Testis (tissue), 3 donors: ENCODE data around the gene ADPRHL1. TPM values are rescaled to one million over a fixed set of nuclear protein-coding genes. Genes with fewer than 3 reads are reported as not detected.

ENCODE experiments used
- DNase-seq: peaks from one replicate; pipeline ENCODE4 v3.0.0-alpha.2; 2019
- H3K27ac ChIP-seq, 2 donors: fragments of 200-600 bp; sonication (generic); one replicate each; pipeline ENCODE4 v1.5.1; 2019
- H3K27me3 ChIP-seq: fragments of 200-600 bp; sonication (generic); one replicate; pipeline ENCODE4 v1.5.1; 2019
- H3K36me3 ChIP-seq: fragments of 200-600 bp; sonication (generic); one replicate; pipeline ENCODE4 v1.5.1; 2017; ENCODE audit warnings: low read depth; ENCODE audit errors: missing control alignments
- H3K4me1 ChIP-seq: fragments of 200-600 bp; sonication (generic); one replicate; pipeline ENCODE4 v1.5.1; 2019
- H3K4me3 ChIP-seq, 2 donors: fragments of 200-600 bp; sonication (generic); one replicate each; pipeline ENCODE4 v1.5.1; 2017 to 2019
- H3K9me3 ChIP-seq: fragments of 200-600 bp; sonication (generic); one replicate; pipeline ENCODE4 v1.5.1; 2017
- POLR2A ChIP-seq: fragments of 450-650 bp; IDR thresholded peaks from one replicate; pipeline ENCODE4 v1.6.1; 2017; ENCODE audit warnings: antibody characterized with exemption, mild to moderate bottlenecking, moderate library complexity
- WGBS, 2 donors: methylation state at CpG; one replicate each; pipeline ENCODE4 v1.1.5; 2018; 5-methylcytosine and 5-hydroxymethylcytosine counted together
- intact Hi-C: fragments of 100-400 bp; cut with DNase I; formaldehyde crosslinking; loops from one replicate; pipeline ENCODE4 v1.15.1; 2023; ENCODE audit warnings: low total_unique reads
- polyA plus RNA-seq: library from polyadenylated mRNA; stranded (reverse); fragments of 350-450 nt; fragmentation: Illumina TruSeq; extraction: RNeasy Lipid Tissue Mini Kit (QIAGEN cat#74804); gene quantifications from one replicate; pipeline ENCODE4 v1.2.3, GENCODE V29; 2014; ENCODE audit warnings: low read depth, low replicate concordance; ENCODE audit not compliant: insufficient read depth
- total RNA-seq, 2 donors: library from RNA; depleted of rRNA; stranded (reverse); fragments of >200 nt; gene quantifications; one replicate each; pipeline ENCODE4 v1.2.3, GENCODE V29; 2016
- TF ChIP-seq, protein P1 (sequence below), 3 experiments: fragments of 450-650 bp in 2 of 3; fragments of 200-600 bp in 1 of 3; sonication (generic) in 1 of 3; IDR thresholded peaks; one replicate each; pipeline ENCODE4 v1.5.1; 2016 to 2019; ENCODE audit warnings: antibody characterized with exemption in 3 of 3, mild to moderate bottlenecking in 2 of 3, moderate library complexity in 1 of 3

The ADPRHL1 gene
- total and polyA plus RNA-seq, 3 donors from 2014 or later = 6.2 to 9.3 (median 6.6) TPM

DNA sequence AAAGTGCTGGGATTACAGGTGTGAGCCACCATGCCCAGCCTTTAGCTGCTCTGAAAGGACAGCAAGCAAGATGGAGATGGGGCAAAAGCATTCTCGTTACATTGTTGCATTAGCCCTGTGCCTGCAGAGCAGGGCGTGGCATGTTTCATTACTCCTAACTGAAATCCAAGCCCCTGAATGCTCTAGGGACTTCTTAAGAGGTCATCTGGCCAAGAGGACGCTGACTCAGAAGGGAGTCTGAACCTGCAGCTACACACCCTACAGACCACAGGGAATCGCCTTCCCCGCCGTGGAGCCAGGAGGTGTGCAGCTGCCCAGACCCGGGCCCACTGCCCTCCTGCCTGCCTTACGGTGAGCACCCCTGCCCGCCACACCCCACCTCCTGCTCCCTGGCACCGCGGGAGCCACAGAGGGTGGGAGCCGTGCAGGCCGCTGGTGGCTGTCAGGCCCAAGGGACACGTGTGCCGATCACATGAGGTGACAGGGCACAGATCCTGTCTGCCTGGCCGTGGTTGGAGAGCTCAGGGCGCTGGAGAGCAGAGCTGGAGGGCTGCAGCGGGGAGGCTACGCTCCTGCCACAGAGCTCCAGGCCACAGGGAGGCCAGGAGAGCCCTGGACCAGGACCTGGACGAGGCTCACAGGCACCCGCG lies 27.2 kb downstream of the ADPRHL1 start:
- Histone ChIP-seq H3K27me3 (no peaks in the 10 kb centered on the region), H3K36me3 (no peaks in the 10 kb centered on the region), H3K27ac (no peak overlapping the region), H3K4me3 (no peak overlapping the region), H3K9me3 (no peaks in the 10 kb centered on the region), H3K4me1 (peaks cover 5% of the 10 kb centered on the region)
- peak; percentile 71 for DNase-seq
- TF ChIP-seq, protein P1, sequence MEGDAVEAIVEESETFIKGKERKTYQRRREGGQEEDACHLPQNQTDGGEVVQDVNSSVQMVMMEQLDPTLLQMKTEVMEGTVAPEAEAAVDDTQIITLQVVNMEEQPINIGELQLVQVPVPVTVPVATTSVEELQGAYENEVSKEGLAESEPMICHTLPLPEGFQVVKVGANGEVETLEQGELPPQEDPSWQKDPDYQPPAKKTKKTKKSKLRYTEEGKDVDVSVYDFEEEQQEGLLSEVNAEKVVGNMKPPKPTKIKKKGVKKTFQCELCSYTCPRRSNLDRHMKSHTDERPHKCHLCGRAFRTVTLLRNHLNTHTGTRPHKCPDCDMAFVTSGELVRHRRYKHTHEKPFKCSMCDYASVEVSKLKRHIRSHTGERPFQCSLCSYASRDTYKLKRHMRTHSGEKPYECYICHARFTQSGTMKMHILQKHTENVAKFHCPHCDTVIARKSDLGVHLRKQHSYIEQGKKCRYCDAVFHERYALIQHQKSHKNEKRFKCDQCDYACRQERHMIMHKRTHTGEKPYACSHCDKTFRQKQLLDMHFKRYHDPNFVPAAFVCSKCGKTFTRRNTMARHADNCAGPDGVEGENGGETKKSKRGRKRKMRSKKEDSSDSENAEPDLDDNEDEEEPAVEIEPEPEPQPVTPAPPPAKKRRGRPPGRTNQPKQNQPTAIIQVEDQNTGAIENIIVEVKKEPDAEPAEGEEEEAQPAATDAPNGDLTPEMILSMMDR (IDR thresholded peaks at IDR 0.05) = no peak
- no peak for TF ChIP-seq POLR2A
- WGBS, 2 donors = 78 to 93% methylated on average over 3 to 21 of the region's 22 CpGs
- intact Hi-C loops = no loop called here

DNA sequence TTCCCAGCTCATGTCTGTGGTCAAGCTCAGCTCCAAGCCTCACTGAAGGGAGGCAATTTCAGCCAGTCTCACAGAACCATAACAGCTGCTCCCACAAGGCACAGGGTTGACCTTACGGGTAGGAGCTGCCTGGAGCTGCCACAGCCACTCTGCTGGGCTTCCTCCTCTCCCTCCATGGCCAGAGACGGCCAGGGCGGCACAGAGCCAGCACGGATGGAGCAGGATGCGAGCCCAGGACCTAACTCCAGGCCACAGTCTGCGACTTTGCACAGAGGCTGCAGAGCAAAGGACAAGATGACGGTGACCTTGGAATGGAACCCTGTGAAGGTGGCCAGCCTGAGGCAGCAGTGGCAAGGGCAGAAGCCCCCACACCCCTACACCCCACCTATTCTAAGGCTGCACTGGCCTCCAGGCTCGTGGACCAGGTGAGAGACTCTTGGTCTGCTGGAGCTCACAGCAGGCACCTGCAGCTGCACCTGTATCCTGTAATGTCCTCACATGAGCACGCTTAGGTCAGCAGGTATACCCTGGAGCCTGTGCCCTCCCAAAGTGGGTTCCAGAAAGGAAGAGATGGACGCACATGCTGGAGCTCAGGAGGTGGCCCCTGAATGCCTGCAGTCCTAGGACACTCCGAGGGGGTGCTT lies 29.6 kb downstream of the ADPRHL1 start:
- intact Hi-C loops = no loop called here

GRCh38 chr13:113422807-113423519 lies 30.3 kb downstream of the ADPRHL1 start:
- H3K27ac ChIP-seq = no peak overlapping the region
- peaks cover 5% of the 10 kb centered on the region for H3K4me1 ChIP-seq
- TF ChIP-seq, protein P1 (IDR thresholded peaks at IDR 0.05) = no peak
- no peak for DNase-seq
- no peaks in the 10 kb centered on the region for H3K9me3 ChIP-seq
- H3K36me3 ChIP-seq = no peaks in the 10 kb centered on the region
- H3K27me3 ChIP-seq = no peaks in the 10 kb centered on the region
- intact Hi-C loops = no loop called here
- WGBS, 2 donors = 86 to 89% methylated on average over 21 to 26 of the region's 26 CpGs
- no peak overlapping the region for H3K4me3 ChIP-seq

More for the DNA sequence above, 29.6 kb downstream of the ADPRHL1 start:
- Histone ChIP-seq H3K27me3 (no peaks in the 10 kb centered on the region), H3K9me3 (no peaks in the 10 kb centered on the region), H3K27ac (no peak overlapping the region), H3K36me3 (no peaks in the 10 kb centered on the region), H3K4me3 (no peak overlapping the region), H3K4me1 (peaks cover 5% of the 10 kb centered on the region)
- 87 to 93% methylated on average over 3 to 9 of the region's 11 CpGs for WGBS, 2 donors
- no peak for DNase-seq
- TF ChIP-seq, protein P1 (IDR thresholded peaks at IDR 0.05) = no peak
- no peak for TF ChIP-seq POLR2A

- intact Hi-C loops = no loop called here
- Histone ChIP-seq H3K27ac (no peak overlapping the region), H3K36me3 (no peaks in the 10 kb centered on the region), H3K27me3 (no peaks in the 10 kb centered on the region), H3K4me3 (no peak overlapping the region), H3K4me1 (no peaks in the 10 kb centered on the region), H3K9me3 (no peaks in the 10 kb centered on the region)
- 65 to 83% methylated on average over 15 of the region's 15 CpGs for WGBS, 2 donors
- DNase-seq = peak; percentile 42
- TF ChIP-seq POLR2A = no peak
- TF ChIP-seq, protein P1 (IDR thresholded peaks at IDR 0.05) = no peak
Observed at GRCh38 chr13:113421673-113422270, 31.5 kb downstream of the ADPRHL1 start.
